HK-2 (cell line): Measurements from ENCODE around the gene FUT8.
"Not testable (repeated sequence)": the region's sequence is repeated elsewhere in the genome, so short reads cannot be mapped to it uniquely, and the experiment has no call there.

Experiments
- DNase-seq: peaks from one replicate; pipeline ENCODE4 v3.0.0-alpha.2; 2018; ENCODE audit not compliant: unreplicated experiment

The FUT8 gene

DNA sequence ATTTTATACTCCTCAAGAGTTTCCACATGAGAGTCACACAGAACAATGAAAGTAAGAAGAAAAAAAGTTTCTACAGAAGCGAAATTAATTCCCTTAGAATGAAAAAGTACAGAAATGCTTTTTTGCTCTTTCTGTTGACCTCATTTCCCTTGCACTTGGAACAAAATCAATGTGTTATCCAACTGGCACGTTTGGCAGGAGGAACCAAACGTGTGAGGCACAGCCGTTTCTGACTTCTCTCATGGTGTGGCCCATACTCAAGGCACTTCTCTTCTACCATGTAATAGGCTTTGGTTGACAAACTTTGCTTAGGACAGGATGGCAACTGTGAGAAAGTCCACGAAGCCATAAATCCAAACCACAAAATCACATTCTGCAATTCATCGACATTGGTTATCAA is 297.0 kb downstream of the FUT8 start:
- no peak for DNase-seq

DNA sequence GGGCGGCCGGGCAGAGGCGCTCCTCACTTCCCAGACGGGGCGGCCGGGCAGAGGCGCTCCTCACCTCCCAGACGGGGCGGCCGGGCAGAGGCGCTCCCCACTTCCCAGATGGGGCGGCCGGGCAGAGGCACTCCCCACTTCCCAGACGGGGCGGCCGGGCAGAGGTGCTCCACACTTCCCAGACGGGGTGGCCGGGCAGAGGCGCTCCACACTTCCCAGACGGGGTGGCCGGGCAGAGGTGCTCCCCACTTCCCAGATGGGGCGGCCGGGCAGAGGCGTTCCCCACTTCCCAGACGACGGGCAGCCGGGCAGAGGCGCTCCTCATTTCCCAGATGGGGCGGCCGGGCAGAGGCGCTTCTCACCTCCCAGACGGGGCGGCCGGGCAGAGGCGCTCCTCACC is 304.3 kb downstream of the FUT8 start:
- not testable (repeated sequence) for DNase-seq

DNA sequence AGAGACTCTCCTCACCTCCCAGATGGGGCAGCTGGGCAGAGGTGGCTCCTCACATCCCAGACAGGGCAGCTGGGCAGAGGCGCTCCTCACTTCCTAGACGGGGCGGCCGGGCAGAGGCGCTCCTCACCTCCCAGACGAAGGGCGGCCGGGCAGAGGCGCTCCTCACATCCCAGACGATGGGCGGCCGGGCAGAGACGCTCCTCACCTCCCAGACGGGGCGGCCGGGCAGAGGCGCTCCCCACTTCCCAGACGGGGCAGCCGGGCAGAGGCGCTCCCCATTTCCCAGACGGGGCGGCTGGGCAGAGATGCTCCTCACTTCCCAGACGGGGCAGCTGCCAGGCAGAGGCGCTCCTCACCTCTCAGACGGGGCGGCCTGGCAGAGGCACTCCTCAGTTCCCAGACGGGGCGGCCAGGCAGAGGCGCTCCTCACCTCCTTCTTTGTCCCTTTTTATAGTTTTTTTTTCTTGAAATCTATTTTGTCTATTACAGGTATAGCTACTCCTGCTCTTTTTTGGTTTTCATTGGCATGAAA is 304.9 kb downstream of the FUT8 start:
- DNase-seq: not testable (repeated sequence)

DNA sequence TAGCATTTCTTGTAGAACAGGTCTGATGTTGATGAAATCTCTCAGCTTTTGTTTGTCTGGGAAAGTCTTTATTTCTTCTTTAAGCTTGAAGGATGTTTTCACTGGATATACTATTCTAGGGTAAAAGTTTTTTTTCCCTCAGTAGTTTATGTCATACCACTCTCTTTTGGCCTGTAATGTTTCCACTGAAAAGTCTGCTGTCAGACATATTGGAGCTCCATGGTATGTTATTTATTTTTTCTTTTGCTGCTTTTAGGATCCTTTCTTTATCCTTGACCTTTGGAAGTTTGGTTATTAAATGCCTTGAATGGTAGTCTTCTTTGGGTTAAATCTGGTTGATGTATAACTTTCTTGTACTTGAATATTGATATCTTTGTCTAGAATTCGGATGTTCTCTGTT is 306.1 kb downstream of the FUT8 start:
- DNase-seq: no peak

DNA sequence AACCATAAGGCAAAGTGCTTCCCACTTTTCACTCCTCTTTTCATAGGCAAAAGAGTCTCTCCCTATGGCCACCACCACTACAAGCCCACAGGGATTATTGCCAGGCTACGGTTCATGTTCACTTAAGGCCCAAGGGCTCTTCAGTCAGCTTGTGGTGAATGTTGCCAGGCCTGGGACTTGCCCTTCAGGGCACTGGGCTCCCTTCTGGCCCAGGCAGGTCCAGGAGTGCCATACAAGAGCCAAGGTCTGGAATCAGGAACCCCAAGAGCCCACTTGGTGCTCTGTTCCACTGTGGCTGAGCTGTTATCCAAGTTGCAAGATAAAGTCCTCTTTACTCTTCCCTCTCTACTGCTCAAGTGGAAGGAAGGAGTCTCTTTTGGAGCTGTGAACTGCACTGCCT is 307.6 kb downstream of the FUT8 start:
- no peak for DNase-seq

DNA sequence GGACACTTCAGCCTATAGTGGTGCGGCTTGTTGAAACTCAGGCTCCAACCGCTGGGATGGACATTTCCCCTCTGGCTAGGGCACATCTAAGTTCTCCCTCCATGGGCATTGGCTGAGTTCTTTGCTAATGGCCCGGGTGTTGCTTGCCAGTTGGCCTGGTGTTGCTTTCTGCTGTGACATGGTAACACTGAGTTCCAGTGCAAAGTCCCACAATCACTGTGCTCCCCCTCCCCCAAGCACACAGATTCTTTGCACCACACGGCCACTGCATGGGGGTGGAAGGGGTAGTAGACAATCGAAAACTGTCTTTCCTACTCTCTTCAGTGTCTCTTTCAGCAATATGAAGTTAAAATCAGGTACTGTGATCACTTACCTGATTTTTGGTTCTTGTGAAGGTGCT is 308.2 kb downstream of the FUT8 start:
- DNase-seq: no peak

DNA sequence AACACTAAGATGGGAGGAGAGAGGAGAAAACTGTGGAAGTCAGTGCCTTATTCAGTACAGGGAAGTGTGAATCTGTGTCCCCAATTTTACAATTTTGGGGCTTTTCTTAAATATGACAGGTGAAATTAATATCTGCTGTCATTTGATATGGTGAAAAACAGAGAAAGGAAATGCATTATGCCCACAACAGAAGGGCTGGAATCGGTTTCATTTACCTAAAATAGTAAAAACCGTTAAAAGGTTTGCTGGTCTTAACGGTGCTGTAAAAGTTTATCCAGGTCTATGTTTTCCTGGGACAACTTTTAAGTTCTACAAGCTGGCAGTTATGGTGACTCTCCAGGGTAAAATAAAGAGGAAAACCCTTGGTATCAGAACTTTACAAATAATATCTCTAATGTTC is 310.8 kb downstream of the FUT8 start:
- DNase-seq: no peak

DNA sequence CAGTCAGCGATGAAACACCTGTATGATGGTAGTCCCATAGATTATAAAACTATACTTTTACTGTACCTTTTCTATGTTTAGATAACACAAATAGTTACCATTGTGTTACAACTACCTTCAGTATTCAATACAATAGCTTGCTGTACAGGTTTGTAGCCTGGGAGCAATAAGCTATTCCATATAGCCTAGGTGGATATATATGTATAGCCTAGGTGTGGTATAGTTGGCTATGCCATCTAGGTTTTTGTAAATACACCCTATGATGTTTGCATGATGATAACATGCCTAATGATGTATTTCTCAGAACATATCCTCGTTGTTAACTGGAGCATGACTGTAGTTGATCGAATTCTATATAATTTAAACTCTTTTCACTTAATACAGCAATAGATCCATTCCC is 316.1 kb downstream of the FUT8 start:
- no peak for DNase-seq

DNA sequence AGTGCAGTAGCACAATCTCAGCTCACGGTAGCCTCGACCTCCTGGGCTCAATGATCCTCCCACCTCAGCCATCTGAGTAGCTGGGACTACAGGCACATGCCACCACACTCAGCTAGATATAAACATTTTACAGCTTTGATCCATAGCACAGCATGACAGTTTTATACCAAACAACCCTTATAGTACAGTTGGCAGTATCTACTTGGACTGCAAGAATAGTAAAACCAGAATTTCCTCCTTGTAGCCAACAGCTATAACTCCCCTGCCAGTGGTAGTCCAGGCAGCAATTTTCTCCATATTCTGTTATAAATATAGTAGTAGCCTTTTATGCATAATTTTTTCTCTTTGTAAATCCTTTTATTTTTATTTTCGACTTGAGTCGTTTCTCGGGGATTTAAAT is 317.0 kb downstream of the FUT8 start:
- DNase-seq: no peak

DNA sequence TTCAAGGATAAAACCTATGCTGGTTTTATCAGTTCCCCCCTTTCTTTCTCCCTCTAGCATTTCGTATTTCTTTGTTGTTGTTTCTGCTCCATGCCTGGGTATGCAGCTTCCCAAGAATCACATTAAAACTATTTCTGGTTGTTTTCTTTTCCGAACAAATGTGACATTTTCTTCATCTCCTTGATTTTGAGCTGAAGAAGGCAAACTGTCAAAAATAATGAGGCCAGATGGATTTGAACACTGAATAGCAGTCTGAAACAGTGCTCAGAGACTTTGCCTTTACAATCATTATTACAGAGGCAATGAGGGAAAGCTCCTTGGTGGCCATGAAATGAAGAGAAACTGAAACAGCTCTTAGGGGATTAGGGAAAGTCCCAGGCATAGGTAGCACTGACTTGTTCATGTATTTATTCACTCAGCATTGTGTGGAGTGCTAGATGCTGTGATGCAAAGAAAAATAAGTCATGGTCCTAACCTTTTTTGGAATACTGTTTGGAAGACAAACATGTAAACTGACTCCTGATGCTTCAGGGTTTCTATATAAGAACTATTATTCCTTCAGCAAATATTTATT is 319.5 kb downstream of the FUT8 start:
- no peak for DNase-seq

DNA sequence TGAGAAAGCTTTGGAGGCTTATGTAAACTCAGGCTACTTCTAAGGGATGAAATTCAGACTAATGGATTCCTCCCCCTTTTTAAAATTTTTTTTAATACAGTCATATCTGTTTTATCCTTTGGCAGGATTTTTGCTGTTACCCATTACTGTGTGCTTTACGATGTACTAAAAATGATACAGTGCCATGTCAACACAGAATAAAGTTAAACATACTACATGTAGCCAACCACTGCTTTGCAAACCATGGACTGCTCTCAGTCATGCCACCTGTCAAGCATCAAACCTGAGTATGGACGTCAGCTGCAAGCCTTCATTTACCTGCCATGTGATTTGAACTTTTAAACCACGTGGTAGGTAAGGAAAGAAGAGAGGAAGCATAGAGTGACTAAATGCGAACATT is 325.8 kb downstream of the FUT8 start:
- DNase-seq: no peak

DNA sequence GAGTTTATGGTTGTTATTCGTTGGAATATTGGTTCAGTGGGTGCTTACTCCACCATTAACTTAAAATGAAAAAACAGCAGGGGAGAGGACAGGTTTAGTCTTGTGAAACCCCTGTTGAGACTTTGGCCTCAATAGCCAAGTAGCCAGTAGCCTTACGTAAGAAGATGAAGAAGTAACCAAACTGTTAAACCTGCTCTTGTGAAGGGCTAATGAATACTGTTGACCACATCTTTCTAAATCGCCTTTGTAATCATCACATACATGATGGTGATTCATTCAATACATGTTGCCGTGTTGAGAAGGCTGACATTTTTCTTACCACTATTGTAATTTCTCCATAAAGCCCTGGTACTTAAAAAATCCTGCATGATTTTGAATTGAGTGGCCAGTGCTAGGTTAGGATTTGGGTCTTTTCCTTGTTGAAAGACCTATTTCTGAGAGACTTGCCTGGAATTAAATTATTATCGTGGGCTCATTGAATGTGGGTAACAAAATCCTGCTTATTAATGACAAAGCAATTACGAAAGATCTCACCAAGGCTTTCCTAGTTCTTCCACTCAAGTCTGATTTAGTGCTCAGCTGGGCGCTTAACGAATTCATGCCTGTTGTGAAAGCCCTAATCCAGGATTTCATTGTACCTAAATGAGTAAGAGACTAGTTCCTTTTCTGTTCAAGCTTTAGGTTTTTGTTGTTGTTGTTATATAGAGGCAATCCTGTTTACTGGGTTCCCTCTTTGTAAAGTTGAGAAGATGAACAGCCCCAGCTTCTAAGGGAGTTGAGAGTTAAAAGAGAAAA is 333.1 kb downstream of the FUT8 start:
- DNase-seq: no peak

DNA sequence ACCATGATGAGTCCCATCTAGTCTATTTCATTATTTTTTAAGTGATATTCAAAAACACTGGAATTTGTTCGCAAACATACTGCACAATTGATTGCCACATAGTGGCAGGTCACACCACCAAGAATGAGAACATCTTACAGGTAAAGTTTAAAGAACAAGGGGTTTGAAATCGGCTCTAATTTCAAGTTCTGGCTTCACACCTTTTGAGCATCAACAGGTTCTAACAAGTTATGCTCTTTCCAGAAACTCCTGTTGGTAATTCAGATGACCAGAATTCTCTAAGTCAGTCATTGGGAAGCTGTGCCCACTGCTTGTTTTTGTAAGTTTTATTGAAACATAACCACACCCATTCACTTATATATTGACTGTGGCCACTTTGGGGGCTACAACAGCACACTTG is 336.3 kb downstream of the FUT8 start:
- DNase-seq: no peak

DNA sequence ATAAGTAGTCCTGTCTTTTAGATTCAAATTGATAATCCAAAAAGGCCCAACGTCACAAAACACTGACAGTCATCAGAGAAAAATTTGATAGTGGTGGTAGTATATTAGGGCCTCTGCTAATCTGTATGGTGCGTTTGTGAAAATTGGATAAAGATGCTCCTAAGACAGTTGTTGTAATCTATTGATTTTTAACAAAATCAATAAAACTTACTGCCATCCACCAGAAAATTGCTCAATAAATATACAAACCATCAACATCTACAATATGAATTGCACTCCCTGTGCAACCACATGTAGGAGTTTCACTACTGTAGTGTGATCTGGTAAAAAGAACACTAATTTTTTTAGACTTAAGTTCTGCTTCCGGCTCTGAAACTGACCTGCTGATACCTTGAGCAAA is 336.8 kb downstream of the FUT8 start:
- no peak for DNase-seq

DNA sequence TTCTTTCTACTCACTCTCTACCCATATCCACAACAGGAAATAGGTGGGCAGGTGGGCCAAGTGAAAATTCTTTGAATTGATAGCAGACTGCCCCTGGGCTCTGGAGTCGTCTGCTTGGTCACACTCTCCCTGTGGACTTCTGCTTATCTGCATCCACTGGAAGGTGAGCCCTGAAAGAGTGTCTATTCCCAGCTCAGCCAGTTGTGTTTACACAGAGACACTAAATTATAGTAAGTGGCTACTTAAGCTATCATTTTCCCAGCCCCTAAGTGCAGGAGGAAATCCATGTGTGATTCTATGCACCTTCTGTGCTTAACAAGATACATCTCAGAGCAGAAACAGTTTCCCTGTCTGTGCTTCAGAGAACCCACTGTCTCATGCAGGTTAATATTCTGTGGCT is 338.4 kb downstream of the FUT8 start:
- DNase-seq: no peak

DNA sequence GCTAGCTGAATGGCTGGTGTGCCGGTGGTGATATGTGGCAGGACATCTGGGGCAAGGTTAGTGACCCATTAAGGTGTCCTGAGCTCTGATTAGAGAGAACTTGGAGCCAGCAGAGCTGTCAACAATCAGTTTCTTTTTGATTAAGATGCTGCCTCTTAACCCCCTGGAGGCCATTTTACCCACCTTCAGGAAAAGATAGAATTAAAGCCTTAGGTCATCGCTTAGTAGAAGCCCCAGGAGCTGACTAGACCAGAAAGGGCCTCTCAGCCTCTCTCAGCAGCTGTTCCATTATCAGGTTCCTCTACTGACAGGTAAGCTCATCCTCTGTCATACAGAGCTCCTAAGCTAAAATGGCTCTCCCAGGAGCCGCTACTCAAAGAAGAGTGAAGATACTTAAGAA is 339.0 kb downstream of the FUT8 start:
- DNase-seq: no peak

DNA sequence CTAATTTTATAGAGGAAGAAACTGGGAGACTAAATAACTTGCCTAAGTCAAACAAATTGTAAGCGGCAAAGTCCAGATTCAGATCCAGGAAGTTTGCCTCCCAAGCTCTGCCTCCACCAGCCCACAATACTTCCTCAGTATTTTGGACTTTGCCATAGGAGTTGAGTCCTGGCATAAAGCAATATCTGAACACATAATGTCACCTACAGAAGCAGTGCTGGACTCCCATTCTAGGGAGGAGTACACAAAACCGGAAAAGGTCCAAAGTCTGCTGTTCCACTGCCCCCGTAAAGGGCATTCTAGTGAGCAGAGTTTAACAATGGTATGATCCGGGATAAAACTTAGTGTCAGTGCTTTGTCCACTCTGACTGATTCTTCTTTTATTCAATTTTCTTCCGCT is 340.5 kb downstream of the FUT8 start:
- no peak for DNase-seq

DNA sequence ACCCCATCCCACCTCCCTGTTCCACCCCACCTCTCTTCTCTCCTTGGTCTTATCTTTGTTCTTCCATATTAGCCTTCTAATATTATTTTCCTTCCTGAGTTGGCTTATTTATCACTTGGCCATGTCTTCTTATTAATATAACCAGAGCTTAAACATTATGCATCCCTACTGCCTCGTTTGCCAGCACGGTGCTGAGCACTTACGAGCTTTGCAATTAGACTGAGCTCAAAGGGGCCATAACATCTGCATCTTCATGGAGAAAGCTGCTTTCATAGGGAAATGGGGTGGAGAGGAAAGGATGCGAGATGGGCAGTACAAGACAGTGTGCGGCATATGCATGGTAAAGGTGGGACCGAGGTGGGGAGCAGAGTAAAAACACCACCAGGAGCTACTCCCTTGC is 342.8 kb downstream of the FUT8 start:
- no peak for DNase-seq

DNA sequence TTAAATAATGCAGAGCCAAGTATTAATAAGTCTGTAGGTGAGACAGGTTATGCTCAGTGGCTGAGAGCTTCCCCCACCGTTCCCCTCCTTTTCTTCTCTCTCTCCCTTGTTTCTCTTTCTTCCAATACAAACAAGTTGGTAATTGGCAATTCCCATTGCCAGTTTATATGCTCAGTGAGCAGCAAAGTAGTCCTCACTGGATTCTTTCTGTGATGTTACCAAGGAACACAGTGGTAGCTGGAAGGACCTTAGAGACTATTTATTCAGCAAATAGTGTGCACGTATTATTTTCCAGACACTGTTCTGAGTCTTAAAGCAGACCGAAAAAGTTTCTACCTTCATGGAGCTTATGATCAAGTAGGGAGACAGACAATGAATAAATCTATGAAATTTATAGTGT is 344.4 kb downstream of the FUT8 start:
- DNase-seq: no peak

DNA sequence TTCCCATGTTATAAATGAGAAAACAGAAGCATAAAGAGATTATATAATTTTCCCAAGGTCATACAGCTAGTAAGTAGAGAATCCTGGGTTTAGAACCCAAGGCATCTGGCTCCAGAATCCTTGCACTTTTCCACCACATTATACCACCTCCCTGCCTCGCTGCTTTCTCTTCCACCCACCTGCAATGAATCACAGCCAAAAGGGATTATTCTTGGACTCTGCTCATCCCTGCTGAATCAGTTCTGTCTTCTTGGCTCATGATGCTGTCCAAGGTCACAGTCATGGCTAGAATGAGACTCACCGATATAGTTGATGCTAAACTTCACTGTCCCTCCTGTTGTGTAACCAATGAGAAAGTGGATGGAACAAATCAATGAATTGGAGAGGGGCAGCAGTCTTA is 356.6 kb downstream of the FUT8 start:
- DNase-seq: no peak

DNA sequence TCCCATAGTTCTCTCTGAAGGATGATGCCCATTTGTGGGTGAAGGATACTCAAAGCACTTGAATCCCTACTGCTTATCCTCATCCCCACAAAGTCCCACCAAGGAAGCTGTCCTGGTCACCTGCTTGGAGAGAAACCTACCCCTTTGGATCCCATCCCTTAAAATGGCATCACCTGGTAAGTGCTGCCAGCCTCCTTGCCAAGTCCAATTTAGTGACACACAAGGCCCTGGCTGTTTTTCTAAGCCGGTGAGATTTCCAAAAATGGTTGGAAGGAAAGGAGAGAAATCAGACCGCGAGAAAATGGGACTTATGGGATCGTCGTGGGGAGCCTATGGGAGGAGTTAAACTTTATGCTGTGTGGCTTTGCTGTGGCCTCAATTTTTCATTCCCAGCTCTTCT is 358.2 kb downstream of the FUT8 start:
- no peak for DNase-seq

DNA sequence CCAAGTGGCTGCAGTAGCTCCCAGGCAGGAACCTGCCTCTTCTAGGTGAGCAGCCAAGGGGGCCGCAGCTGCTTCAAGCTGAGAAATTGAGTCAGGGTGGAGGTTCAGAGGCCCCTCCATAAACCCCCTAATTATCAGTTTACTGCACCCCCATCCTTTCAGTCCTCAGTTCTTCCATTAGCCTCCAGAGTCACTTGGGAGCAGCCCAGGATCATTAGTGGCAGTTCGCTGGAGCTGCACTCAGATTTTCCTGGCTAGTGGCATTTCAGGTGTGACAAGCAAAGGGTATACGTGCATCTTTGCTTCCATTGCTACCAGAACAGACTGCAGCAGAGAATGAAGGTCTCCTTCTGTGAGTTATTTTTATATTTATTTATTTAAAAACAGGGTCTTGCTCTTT is 358.7 kb downstream of the FUT8 start:
- no peak for DNase-seq

DNA sequence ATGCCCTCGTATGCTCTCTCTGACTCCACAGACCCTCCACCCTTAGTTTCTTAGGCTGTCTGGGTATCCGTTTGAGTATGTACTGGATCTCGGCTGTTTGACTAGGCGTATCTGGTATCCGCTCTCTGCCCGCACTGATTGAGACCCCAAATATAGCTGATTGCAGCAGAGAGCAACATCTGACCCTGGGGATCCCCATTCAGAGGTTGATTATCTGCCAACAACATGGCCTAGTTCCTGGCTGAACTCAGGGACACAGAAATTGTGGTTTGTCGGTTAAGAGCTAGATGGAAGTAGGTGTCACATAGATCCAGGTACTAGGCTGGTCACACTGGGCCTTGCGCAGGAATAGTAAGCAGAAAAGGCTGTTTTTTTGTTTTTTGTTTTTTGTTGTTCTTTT is 359.9 kb downstream of the FUT8 start:
- no peak for DNase-seq
